MM.1S (cell line): ENCODE measurements around the gene RPTOR.

Experiments used
- DNase-seq: peaks from one replicate; pipeline ENCODE4 v3.0.0-alpha.2; 2015
- H2AFZ ChIP-seq: fragments of 300-600 bp; sonication (generic); 2 replicates; pipeline ENCODE4 v1.6.0; 2016; ENCODE audit warnings: antibody characterized with exemption, low read length
- H3F3A ChIP-seq: fragments of 300-600 bp; sonication (generic); 2 replicates; pipeline ENCODE4 v1.6.1; 2016; ENCODE audit warnings: mild to moderate bottlenecking, antibody characterized with exemption, low read length, moderate library complexity, mixed read lengths; ENCODE audit not compliant: insufficient read depth
- H3K27ac ChIP-seq: fragments of 300-600 bp; sonication (generic); 2 replicates; pipeline ENCODE4 v1.5.1; 2016; ENCODE audit warnings: mild to moderate bottlenecking, low read length
- H3K27me3 ChIP-seq: fragments of 300-600 bp; sonication (generic); replicated peaks from 2 replicates; pipeline ENCODE4 v1.6.0; 2016; ENCODE audit warnings: low read length; ENCODE audit not compliant: insufficient read depth
- H3K36me3 ChIP-seq: fragments of 300-600 bp; sonication (generic); replicated peaks from 2 replicates; pipeline ENCODE4 v1.6.1; 2016; ENCODE audit warnings: mild to moderate bottlenecking, low read length, mixed read lengths; ENCODE audit not compliant: insufficient read depth
- H3K4me1 ChIP-seq: fragments of 300-600 bp; sonication (generic); 2 replicates; pipeline ENCODE4 v1.6.1; 2016; ENCODE audit warnings: low read length, mixed read lengths
- H3K4me2 ChIP-seq: fragments of 300-600 bp; sonication (generic); 2 replicates; pipeline ENCODE4 v1.6.0; 2016; ENCODE audit warnings: low read depth, low read length
- H3K4me3 ChIP-seq: fragments of 300-600 bp; sonication (generic); 2 replicates; pipeline ENCODE4 v1.5.1; 2016; ENCODE audit warnings: low read length, mixed read lengths
- H3K79me2 ChIP-seq: fragments of 300-600 bp; sonication (generic); 2 replicates; pipeline ENCODE4 v1.6.1; 2016; ENCODE audit warnings: mixed run types, low read length, mixed read lengths
- H3K9ac ChIP-seq: fragments of 300-600 bp; sonication (generic); 2 replicates; pipeline ENCODE4 v1.6.1; 2016; ENCODE audit warnings: low read length, mixed read lengths
- H3K9me2 ChIP-seq: fragments of 300-600 bp; sonication (generic); replicated peaks from 2 replicates; pipeline ENCODE4 v1.6.1; 2016; ENCODE audit warnings: mild to moderate bottlenecking, low read length, mixed read lengths; ENCODE audit not compliant: insufficient read depth
- H3K9me3 ChIP-seq: fragments of 300-600 bp; sonication (generic); replicated peaks from 2 replicates; pipeline ENCODE4 v1.6.1; 2016; ENCODE audit warnings: mild to moderate bottlenecking, low read length, mixed read lengths; ENCODE audit not compliant: insufficient read depth
- H4K20me1 ChIP-seq: fragments of 300-600 bp; sonication (generic); 2 replicates; pipeline ENCODE4 v1.6.1; 2016; ENCODE audit warnings: mild to moderate bottlenecking, low read length, moderate library complexity, mixed read lengths; ENCODE audit not compliant: insufficient read depth
- EZH2 ChIP-seq: fragments of 300-600 bp; sonication (generic); optimal IDR thresholded peaks from 2 replicates; pipeline ENCODE3; 2017; ENCODE audit warnings: low read depth, mild to moderate bottlenecking, antibody characterized with exemption, low read length, mixed read lengths
- EZH2phosphoT487 ChIP-seq: fragments of 300-600 bp; sonication (generic); IDR thresholded peaks from 2 replicates; pipeline ENCODE4 v1.6.1; 2018; ENCODE audit warnings: antibody characterized with exemption, low read length
- TF ChIP-seq, protein P1 (sequence below): fragments of 300-600 bp; sonication (generic); IDR thresholded peaks from 2 replicates; pipeline ENCODE4 v1.5.1; 2016; ENCODE audit warnings: antibody characterized with exemption, low read length, mixed read lengths

RPTOR gene

DNA sequence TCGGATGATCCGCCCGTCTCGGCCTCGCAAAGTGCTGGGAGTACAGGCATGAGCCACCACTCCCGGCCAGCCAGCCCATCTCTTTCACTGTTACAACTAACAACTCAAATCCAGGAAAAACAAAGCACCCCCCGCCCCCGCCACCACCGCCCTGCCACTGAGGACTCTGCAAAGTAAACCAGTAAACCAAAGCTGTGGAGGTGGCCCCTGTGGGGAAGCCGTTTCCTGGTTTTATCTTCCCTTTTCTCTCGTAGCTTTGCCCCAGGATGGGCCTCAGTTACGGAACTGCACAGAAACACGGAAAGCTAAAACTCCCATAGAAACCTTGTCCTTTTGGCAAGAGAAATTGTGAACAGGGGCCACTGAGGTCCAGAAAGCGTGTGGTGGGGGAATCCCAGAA lies 464.5 kb downstream of the RPTOR start:
- Histone ChIP-seq H3K4me3 (no peak overlapping the region), H3K4me2 (no peak overlapping the region), H3K36me3 (no peaks in the 10 kb centered on the region)

DNA sequence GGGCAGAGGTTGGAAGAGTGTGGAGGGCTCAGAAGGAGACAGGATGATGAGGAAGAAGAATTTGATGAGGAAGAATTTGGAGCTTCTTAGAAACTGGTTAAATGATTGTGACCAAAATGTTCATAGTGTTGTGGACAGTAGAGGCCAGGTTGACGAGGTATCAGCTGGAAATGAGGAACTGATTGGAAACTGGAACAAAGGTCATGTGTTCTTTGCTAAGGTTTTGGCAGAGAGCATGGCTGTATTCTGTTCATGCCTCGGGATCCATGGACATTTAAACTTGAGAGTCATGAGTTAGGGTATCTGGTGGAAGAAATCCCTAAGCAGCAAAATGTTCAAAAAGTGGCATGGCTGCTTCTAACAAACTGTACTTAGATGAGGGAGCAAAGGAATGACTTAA lies 466.3 kb downstream of the RPTOR start:
- H2AFZ ChIP-seq, result no peak overlapping the region

More for the DNA sequence above, 464.5 kb downstream of the RPTOR start:
- TF ChIP-seq, protein P1, sequence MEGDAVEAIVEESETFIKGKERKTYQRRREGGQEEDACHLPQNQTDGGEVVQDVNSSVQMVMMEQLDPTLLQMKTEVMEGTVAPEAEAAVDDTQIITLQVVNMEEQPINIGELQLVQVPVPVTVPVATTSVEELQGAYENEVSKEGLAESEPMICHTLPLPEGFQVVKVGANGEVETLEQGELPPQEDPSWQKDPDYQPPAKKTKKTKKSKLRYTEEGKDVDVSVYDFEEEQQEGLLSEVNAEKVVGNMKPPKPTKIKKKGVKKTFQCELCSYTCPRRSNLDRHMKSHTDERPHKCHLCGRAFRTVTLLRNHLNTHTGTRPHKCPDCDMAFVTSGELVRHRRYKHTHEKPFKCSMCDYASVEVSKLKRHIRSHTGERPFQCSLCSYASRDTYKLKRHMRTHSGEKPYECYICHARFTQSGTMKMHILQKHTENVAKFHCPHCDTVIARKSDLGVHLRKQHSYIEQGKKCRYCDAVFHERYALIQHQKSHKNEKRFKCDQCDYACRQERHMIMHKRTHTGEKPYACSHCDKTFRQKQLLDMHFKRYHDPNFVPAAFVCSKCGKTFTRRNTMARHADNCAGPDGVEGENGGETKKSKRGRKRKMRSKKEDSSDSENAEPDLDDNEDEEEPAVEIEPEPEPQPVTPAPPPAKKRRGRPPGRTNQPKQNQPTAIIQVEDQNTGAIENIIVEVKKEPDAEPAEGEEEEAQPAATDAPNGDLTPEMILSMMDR, result no peak
- TF ChIP-seq EZH2phosphoT487 (no peak), EZH2 (no peak)
- Histone ChIP-seq H3F3A (no peaks in the 10 kb centered on the region), H3K79me2 (no peaks in the 10 kb centered on the region), H3K27me3 (peaks cover 10% of the 10 kb centered on the region), H3K9me3 (no peaks in the 10 kb centered on the region), H3K9ac (no peak overlapping the region), H3K9me2 (no peaks in the 10 kb centered on the region), H2AFZ (no peak overlapping the region), H3K27ac (no peak overlapping the region), H4K20me1 (no peaks in the 10 kb centered on the region), H3K4me1 (no peaks in the 10 kb centered on the region)
- DNase-seq, result no peak

DNA sequence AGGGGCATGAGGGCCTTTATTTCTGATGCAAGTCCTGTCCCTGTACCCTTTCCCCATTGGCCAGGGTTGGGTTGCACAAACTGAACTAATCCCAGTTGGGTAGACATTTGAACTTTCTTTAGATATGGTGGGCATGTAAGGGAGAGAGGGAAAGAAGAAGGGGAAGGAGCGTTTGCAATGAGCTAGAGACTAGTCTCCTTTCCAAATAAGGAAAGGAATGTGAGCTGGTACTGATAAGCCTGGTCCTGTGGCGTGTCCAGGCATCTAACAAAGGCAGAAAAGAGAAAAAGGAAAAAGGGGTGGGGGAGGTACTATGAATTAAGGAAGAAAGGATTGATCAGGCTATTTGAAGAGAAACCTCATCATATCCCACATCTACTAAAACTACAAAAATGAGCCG lies 467.3 kb downstream of the RPTOR start:
- no peak overlapping the region for H3K4me2 ChIP-seq
- H3K4me3 ChIP-seq, result no peak overlapping the region
- no peaks in the 10 kb centered on the region for H3K79me2 ChIP-seq
- TF ChIP-seq, protein P1, result no peak
- TF ChIP-seq EZH2 (no peak), EZH2phosphoT487 (no peak)
- H3K36me3 ChIP-seq, result no peaks in the 10 kb centered on the region
- no peaks in the 10 kb centered on the region for H4K20me1 ChIP-seq
- H2AFZ ChIP-seq, result no peak overlapping the region
- H3K9ac ChIP-seq, result no peak overlapping the region
- H3K9me3 ChIP-seq, result no peaks in the 10 kb centered on the region
- DNase-seq, result no peak
- no peak overlapping the region for H3K27ac ChIP-seq
- no peaks in the 10 kb centered on the region for H3K4me1 ChIP-seq
- H3K9me2 ChIP-seq, result no peaks in the 10 kb centered on the region
- peaks cover 8% of the 10 kb centered on the region for H3K27me3 ChIP-seq
- no peaks in the 10 kb centered on the region for H3F3A ChIP-seq

More for the DNA sequence above, 466.3 kb downstream of the RPTOR start:
- no peaks in the 10 kb centered on the region for H3K79me2 ChIP-seq
- no peaks in the 10 kb centered on the region for H3K36me3 ChIP-seq
- no peaks in the 10 kb centered on the region for H3K4me1 ChIP-seq
- no peak for TF ChIP-seq EZH2phosphoT487
- TF ChIP-seq EZH2, result no peak
- TF ChIP-seq, protein P1, result no peak
- H3K27me3 ChIP-seq, result peaks cover 13% of the 10 kb centered on the region
- H3K27ac ChIP-seq, result no peak overlapping the region
- H3K4me3 ChIP-seq, result no peak overlapping the region
- H3K9me3 ChIP-seq, result no peaks in the 10 kb centered on the region
- H3K9ac ChIP-seq, result no peak overlapping the region
- no peak for DNase-seq
- no peaks in the 10 kb centered on the region for H3F3A ChIP-seq
- H4K20me1 ChIP-seq, result no peaks in the 10 kb centered on the region
- H3K9me2 ChIP-seq, result no peaks in the 10 kb centered on the region
- H3K4me2 ChIP-seq, result no peak overlapping the region
